Sigmoid colon (tissue), 4 donors: ENCODE measurements around the gene CAMTA1.

Experiments used
- CTCF ChIP-seq, 4 experiments: fragments of 450-650 bp in 3 of 4; fragments of 200-600 bp in 1 of 4; IDR thresholded peaks; one replicate each; pipeline ENCODE4 v1.5.1; 2016 to 2019; ENCODE audit warnings: antibody characterized with exemption in 4 of 4, mild to moderate bottlenecking in 3 of 4, moderate library complexity in 2 of 4
- EP300 ChIP-seq, 4 donors: sonication (generic); formaldehyde crosslinking; IDR thresholded peaks; one replicate each; pipeline ENCODE4 v1.6.1; 2017; ENCODE audit warnings: antibody characterized with exemption in 4 of 4

DNA sequence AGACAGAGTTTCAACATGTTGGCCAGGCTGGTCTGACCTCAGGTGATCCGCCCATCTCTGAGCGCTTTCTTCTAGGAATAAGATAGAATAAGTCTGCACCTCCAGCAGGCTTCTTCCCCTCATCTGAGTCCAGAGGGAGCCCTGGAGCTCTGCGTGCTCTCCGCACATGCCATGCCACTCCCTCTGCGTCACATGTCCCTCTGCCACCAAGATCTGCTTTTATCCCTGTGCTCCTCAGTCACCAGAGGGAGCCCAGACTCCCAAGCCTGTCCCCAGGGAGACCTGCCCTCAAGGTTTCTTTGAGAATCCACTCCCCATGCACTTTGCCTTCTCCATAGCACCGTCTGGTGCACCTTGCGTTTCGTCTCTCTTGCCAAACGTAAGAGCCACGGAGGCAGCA, 213.0 kb downstream of the CAMTA1 start:
- TF ChIP-seq CTCF (IDR thresholded peaks at IDR 0.05) (no peak), EP300 (IDR thresholded peaks at IDR 0.05) (no peak)
